Loucy (cell line): ENCODE data around the gene C6orf118.

ENCODE experiments used
- H2AFZ ChIP-seq: fragments of 200-600 bp; sonication (generic); 2 replicates; pipeline ENCODE4 v1.6.0; 2016; ENCODE audit warnings: antibody characterized with exemption, mild to moderate bottlenecking, low read length, moderate library complexity
- H3F3A ChIP-seq: fragments of 200-600 bp; 2 replicates; pipeline ENCODE4 v1.6.0; 2016; ENCODE audit warnings: antibody characterized with exemption, low read depth, mild to moderate bottlenecking
- H3K27me3 ChIP-seq: fragments of 200-600 bp; sonication (generic); 2 replicates; pipeline ENCODE4 v1.6.1; 2014; ENCODE audit warnings: low read length, mild to moderate bottlenecking; ENCODE audit not compliant: insufficient read depth, poor library complexity, severe bottlenecking
- H3K36me3 ChIP-seq: fragments of 200-600 bp; sonication (generic); 2 replicates; pipeline ENCODE4 v1.6.1; 2016; ENCODE audit warnings: low read length; ENCODE audit not compliant: insufficient read depth
- H3K4me1 ChIP-seq: fragments of 200-600 bp; sonication (generic); 2 replicates; pipeline ENCODE4 v1.5.1; 2014; ENCODE audit warnings: low read length, mild to moderate bottlenecking; ENCODE audit not compliant: insufficient read depth, poor library complexity, severe bottlenecking
- H3K4me2 ChIP-seq: fragments of 200-600 bp; sonication (generic); 2 replicates; pipeline ENCODE4 v1.6.0; 2014; ENCODE audit warnings: antibody characterized with exemption, low read length, low read depth, mild to moderate bottlenecking; ENCODE audit not compliant: poor library complexity, severe bottlenecking
- H3K4me3 ChIP-seq: fragments of 200-600 bp; sonication (generic); 2 replicates; pipeline ENCODE4 v1.5.1; 2014; ENCODE audit warnings: low read length, mild to moderate bottlenecking, mixed read lengths; ENCODE audit not compliant: poor library complexity, severe bottlenecking
- H3K79me2 ChIP-seq: fragments of 200-600 bp; sonication (generic); 2 replicates; pipeline ENCODE4 v1.6.1; 2014; ENCODE audit warnings: low read length; ENCODE audit not compliant: insufficient read depth
- H3K9ac ChIP-seq: fragments of 200-600 bp; sonication (generic); 2 replicates; pipeline ENCODE4 v1.6.0; 2014; ENCODE audit warnings: mild to moderate bottlenecking, low read depth, low read length, moderate library complexity; ENCODE audit not compliant: poor library complexity, severe bottlenecking
- H3K9me2 ChIP-seq: fragments of 200-600 bp; sonication (generic); replicated peaks from 2 replicates; pipeline ENCODE4 v1.6.1; 2016; ENCODE audit warnings: low read depth, low read length, mixed read lengths
- H3K9me3 ChIP-seq: fragments of 200-600 bp; sonication (generic); 2 replicates; pipeline ENCODE4 v1.6.1; 2014; ENCODE audit warnings: mild to moderate bottlenecking, antibody characterized with exemption, low read length, low read depth; ENCODE audit not compliant: insufficient read depth
- H4K20me1 ChIP-seq: fragments of 200-600 bp; sonication (generic); 2 replicates; pipeline ENCODE4 v1.6.0; 2014; ENCODE audit warnings: antibody characterized with exemption, low read length, mild to moderate bottlenecking; ENCODE audit not compliant: insufficient read depth, poor library complexity, severe bottlenecking
- EZH2phosphoT487 ChIP-seq: fragments of 200-600 bp; IDR thresholded peaks from 2 replicates; pipeline ENCODE4 v1.6.1; 2018; ENCODE audit warnings: antibody characterized with exemption, mild to moderate bottlenecking, moderate library complexity, borderline replicate concordance
- TF ChIP-seq, protein P1 (sequence below): fragments of 200-600 bp; sonication (generic); conservative IDR thresholded peaks from 2 replicates; pipeline ENCODE4 v1.5.1; 2014; ENCODE audit warnings: mild to moderate bottlenecking, antibody characterized with exemption, low read length

Gene C6orf118

DNA sequence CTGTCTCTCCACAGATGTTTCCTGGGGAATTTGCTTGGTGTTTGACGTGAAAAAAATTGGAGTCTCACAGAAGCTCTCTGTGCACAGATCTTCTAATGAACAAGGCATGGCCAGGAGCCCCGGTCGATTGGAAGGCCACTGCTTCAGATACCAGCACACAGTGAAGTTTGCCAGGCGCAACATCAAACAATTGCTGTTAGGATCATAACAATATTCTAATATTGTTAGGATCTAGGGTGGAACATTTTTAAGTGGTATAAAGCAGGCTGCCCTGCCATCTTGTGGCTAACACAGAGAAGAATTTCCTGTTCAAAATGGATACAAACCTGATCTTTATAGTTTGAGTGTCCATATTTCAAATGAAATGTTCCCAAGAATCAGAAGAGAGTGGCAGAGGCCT lies 64.1 kb downstream of the C6orf118 start:
- TF ChIP-seq, protein P1, sequence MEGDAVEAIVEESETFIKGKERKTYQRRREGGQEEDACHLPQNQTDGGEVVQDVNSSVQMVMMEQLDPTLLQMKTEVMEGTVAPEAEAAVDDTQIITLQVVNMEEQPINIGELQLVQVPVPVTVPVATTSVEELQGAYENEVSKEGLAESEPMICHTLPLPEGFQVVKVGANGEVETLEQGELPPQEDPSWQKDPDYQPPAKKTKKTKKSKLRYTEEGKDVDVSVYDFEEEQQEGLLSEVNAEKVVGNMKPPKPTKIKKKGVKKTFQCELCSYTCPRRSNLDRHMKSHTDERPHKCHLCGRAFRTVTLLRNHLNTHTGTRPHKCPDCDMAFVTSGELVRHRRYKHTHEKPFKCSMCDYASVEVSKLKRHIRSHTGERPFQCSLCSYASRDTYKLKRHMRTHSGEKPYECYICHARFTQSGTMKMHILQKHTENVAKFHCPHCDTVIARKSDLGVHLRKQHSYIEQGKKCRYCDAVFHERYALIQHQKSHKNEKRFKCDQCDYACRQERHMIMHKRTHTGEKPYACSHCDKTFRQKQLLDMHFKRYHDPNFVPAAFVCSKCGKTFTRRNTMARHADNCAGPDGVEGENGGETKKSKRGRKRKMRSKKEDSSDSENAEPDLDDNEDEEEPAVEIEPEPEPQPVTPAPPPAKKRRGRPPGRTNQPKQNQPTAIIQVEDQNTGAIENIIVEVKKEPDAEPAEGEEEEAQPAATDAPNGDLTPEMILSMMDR: peak; percentile 35; the same call in 1 of the 2 replicates
- no peak for TF ChIP-seq EZH2phosphoT487
- Histone ChIP-seq H3K27me3 (no peaks in the 10 kb centered on the region), H4K20me1 (no peaks in the 10 kb centered on the region), H3K4me1 (no peaks in the 10 kb centered on the region), H3K9me2 (no peaks in the 10 kb centered on the region), H3K9ac (no peak overlapping the region), H3K36me3 (no peaks in the 10 kb centered on the region), H3K4me3 (no peak overlapping the region), H2AFZ (peak overlapping the region; percentile 28; the same call in 1 of the 2 replicates), H3K4me2 (no peak overlapping the region), H3K79me2 (no peaks in the 10 kb centered on the region), H3F3A (no peaks in the 10 kb centered on the region), H3K9me3 (no peaks in the 10 kb centered on the region)

DNA sequence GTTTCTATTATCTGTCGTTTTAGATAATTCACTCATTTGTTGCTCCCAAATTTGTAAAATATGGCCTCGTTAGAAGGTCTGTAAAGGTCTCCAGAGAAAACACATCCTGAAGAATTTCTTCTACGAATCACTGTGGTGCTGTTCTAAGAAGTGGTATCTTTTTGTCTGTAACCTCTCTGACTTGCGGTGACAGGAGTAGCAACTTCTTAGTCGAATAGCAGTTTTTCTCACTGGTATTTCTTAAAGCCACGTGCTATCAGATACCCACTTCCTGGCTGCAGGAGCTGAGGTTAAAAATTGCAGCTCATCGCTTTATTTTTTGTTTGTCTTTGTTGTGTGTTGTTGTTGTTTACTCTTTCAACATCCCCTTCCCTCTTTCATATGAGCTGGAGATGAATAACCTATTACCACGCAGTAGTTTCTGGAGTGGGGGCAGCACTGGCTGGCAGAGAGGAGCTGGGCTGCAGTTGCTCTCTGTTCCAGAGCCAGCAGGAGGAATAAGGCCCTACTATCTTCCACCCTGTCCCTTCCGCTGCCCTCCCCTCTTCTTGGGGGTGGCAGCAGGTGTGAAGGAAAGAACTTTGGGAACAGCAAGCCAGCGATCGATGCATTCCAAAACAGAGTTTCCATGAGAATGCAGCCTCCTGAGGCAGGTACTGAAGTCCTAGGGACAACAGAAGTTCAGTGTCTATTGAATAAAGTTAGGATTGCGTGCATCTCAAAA lies 64.7 kb downstream of the C6orf118 start:
- Histone ChIP-seq H3K9ac (no peak overlapping the region), H3K9me3 (no peaks in the 10 kb centered on the region), H3K27me3 (no peaks in the 10 kb centered on the region), H3K4me1 (no peaks in the 10 kb centered on the region), H3K9me2 (no peaks in the 10 kb centered on the region), H4K20me1 (no peaks in the 10 kb centered on the region), H3K36me3 (no peaks in the 10 kb centered on the region), H3K79me2 (no peaks in the 10 kb centered on the region), H3F3A (no peaks in the 10 kb centered on the region), H3K4me2 (no peak overlapping the region), H3K4me3 (no peak overlapping the region), H2AFZ (peak overlapping the region; percentile 28; the same call in 1 of the 2 replicates)
- no peak for TF ChIP-seq EZH2phosphoT487
- TF ChIP-seq, protein P1: no peak

DNA sequence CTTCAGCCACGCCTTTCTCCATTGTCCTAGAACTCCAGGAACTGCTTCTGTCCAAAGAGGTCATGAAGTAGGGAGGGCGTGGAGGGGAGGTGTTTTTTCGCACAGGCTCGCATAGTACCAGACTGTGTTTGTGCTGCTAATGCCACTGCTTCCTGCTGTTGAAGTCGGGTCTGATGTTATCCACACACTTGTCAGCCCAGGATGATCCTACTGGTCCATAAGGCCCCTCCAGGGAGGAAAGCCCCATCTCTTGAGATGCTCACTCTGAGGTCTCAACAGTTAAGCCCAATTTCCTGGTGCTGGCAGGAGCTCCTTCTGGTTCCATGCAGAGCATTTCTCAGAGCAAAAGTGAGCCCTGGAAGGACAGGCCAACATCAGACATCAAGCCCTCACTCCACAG lies 65.6 kb downstream of the C6orf118 start:
- Histone ChIP-seq H3K36me3 (no peaks in the 10 kb centered on the region), H4K20me1 (no peaks in the 10 kb centered on the region), H3K79me2 (no peaks in the 10 kb centered on the region), H3K4me2 (no peak overlapping the region), H3K4me1 (no peaks in the 10 kb centered on the region), H3K9me2 (no peaks in the 10 kb centered on the region), H3K9me3 (no peaks in the 10 kb centered on the region), H3K9ac (no peak overlapping the region), H3K27me3 (no peaks in the 10 kb centered on the region), H3F3A (no peaks in the 10 kb centered on the region), H3K4me3 (no peak overlapping the region), H2AFZ (no peak overlapping the region)
- TF ChIP-seq EZH2phosphoT487: no peak
- TF ChIP-seq, protein P1: no peak
